Thoracic aorta (tissue), 2 donors: ENCODE data around the gene YBEY. TPM values are rescaled to one million over a fixed set of nuclear protein-coding genes. Genes with fewer than 3 reads are reported as not detected.

Source experiments
- ATAC-seq: fragments of 150-250 bp; one replicate; pipeline ENCODE4 v1.8.0; 2017; ENCODE audit warnings: low read depth; ENCODE audit not compliant: insufficient number of reproducible peaks, low FRiP score
- DNase-seq: peaks from one replicate; pipeline ENCODE4 v3.0.0-alpha.2; 2020; ENCODE audit warnings: low spot score
- H3K27ac ChIP-seq, 2 donors: fragments of 200-600 bp; sonication (generic); 1 replicate in 1 of 2; 2 replicates in 1 of 2; pipeline ENCODE4 v1.5.1; 2016; ENCODE audit warnings: mild to moderate bottlenecking in 2 of 2, moderate library complexity in 2 of 2
- H3K27me3 ChIP-seq: fragments of 200-600 bp; sonication (generic); replicated peaks from 2 replicates; pipeline ENCODE4 v1.6.0; 2016; ENCODE audit warnings: mild to moderate bottlenecking; ENCODE audit not compliant: insufficient read depth
- H3K36me3 ChIP-seq: fragments of 200-600 bp; sonication (generic); one replicate; pipeline ENCODE4 v1.5.1; 2016
- H3K4me1 ChIP-seq, 2 donors: fragments of 200-600 bp; sonication (generic); 1 replicate in 1 of 2; 2 replicates in 1 of 2; pipeline versions ENCODE4 v1.5.1 to v1.6.0; 2016; ENCODE audit warnings: low read depth in 2 of 2, mild to moderate bottlenecking in 1 of 2; ENCODE audit not compliant: control insufficient read depth in 1 of 2
- H3K4me3 ChIP-seq: fragments of 200-600 bp; sonication (generic); 2 replicates; pipeline ENCODE4 v1.5.1; 2016; ENCODE audit warnings: mild to moderate bottlenecking
- H3K9me3 ChIP-seq: fragments of 200-600 bp; sonication (generic); 2 replicates; pipeline ENCODE4 v1.5.1; 2016
- CTCF ChIP-seq: fragments of 200-600 bp; sonication (generic); IDR thresholded peaks from one replicate; pipeline ENCODE4 v1.5.1; 2019; ENCODE audit warnings: antibody characterized with exemption
- total RNA-seq, 2 donors: library from RNA; depleted of rRNA; stranded (reverse); fragments of >200 nt; gene quantifications; one replicate each; pipeline versions ENCODE4 v1.1.0 to v1.2.3, GENCODE V29; 2016

Gene YBEY
- total RNA-seq, 2 donors from 2014 or later = 5.1 to 11.9 TPM

- DNase-seq = no peak
- Histone ChIP-seq H3K4me3 (no peak overlapping the region), H3K4me1 (no peaks in the 10 kb centered on the region), H3K27ac (no peak overlapping the region), H3K9me3 (no peaks in the 10 kb centered on the region), H3K36me3 (peaks cover 54% of the 10 kb centered on the region), H3K27me3 (no peaks in the 10 kb centered on the region)
- no peak for ATAC-seq
- no peak for TF ChIP-seq CTCF
These were observed 42.2 kb upstream of the YBEY start for GRCh38 chr21:46243960-46244361.

- Histone ChIP-seq H3K27me3 (no peaks in the 10 kb centered on the region), H3K9me3 (no peaks in the 10 kb centered on the region), H3K4me1 (no peaks in the 10 kb centered on the region), H3K36me3 (peaks cover 51% of the 10 kb centered on the region), H3K27ac (no peak overlapping the region), H3K4me3 (no peak overlapping the region)
- TF ChIP-seq CTCF = no peak
- ATAC-seq (no peak), DNase-seq (no peak)
These were observed 41.5 kb upstream of the YBEY start for GRCh38 chr21:46244602-46245001.

GRCh38 chr21:46245213-46245915 is 40.8 kb upstream of the YBEY start:
- DNase-seq (no peak), ATAC-seq (no peak)
- Histone ChIP-seq H3K9me3 (no peaks in the 10 kb centered on the region), H3K4me3 (no peak overlapping the region), H3K27ac (no peak overlapping the region), H3K4me1 (no peaks in the 10 kb centered on the region), H3K36me3 (peaks cover 49% of the 10 kb centered on the region), H3K27me3 (no peaks in the 10 kb centered on the region)
- TF ChIP-seq CTCF = no peak

GRCh38 chr21:46246345-46246744 is 39.8 kb upstream of the YBEY start:
- Histone ChIP-seq H3K4me3 (no peak overlapping the region), H3K27me3 (no peaks in the 10 kb centered on the region), H3K9me3 (no peaks in the 10 kb centered on the region), H3K4me1 (no peaks in the 10 kb centered on the region), H3K36me3 (peaks cover 58% of the 10 kb centered on the region), H3K27ac (no peak overlapping the region)
- no peak for TF ChIP-seq CTCF
- no peak for ATAC-seq
- DNase-seq = no peak

GRCh38 chr21:46247699-46248421 is 38.3 kb upstream of the YBEY start:
- H3K4me3 ChIP-seq = no peak overlapping the region
- H3K36me3 ChIP-seq = peaks cover 69% of the 10 kb centered on the region
- H3K9me3 ChIP-seq = no peaks in the 10 kb centered on the region
- H3K27ac ChIP-seq = no peak overlapping the region
- DNase-seq = no peak
- no peak for ATAC-seq
- H3K27me3 ChIP-seq = no peaks in the 10 kb centered on the region
- no peak for TF ChIP-seq CTCF
- no peaks in the 10 kb centered on the region for H3K4me1 ChIP-seq
